Choroid plexus epithelial cell (primary cell): ENCODE results near the gene PCDHGA4.

ENCODE experiments used
- DNase-seq: peaks from one replicate; pipeline ENCODE4 v3.0.0-alpha.2; 2010; ENCODE audit warnings: low read depth
- H3K4me3 ChIP-seq: 2 replicates; pipeline ENCODE4 v1.5.1; 2011; ENCODE audit warnings: low read depth, mild to moderate bottlenecking, control low read depth, low read length, moderate library complexity
- TF ChIP-seq, protein P1 (sequence below): conservative IDR thresholded peaks from 2 replicates; pipeline ENCODE4 v1.5.1; 2011; ENCODE audit warnings: low read depth, mild to moderate bottlenecking, control low read depth, inconsistent platforms, low read length, moderate library complexity

The PCDHGA4 gene

DNA sequence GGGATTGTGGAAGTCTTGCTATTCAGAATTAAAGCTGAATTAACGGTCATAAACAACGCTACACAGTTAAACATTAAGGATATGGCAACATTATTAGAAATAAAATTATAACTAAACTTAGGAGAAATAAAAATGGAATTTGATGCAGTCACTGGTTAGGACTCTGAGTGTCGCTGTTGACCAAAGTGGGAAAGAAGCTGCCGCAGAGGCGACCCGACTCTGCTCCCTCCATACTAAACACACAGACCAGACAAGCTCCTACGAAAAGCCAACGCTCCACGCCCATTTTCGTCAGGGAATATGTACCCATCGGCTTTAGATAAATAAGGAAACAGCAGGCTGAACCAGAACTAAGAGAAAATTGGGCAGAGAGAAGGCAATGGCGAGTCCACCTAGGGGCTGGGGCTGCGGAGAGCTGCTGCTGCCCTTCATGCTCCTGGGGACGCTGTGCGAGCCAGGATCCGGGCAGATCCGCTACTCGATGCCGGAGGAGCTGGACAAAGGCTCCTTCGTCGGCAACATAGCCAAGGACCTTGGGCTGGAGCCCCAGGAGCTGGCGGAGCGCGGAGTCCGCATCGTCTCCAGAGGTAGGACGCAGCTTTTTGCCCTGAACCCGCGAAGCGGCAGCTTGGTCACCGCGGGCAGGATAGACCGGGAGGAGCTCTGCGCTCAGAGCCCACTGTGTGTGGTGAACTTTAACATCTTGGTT, 9.3 kb downstream of the PCDHGA4 start, which contains the start of gene PCDHGA5:
Gene PCDHGA5 (plus strand): TSS at position 211 of the 709 bp plus-strand sequence. CDS start 169 bp downstream, at position 380.
- no peak for DNase-seq
- H3K4me3 ChIP-seq, result no peak within 1 kb of the TSS
- TF ChIP-seq, protein P1, sequence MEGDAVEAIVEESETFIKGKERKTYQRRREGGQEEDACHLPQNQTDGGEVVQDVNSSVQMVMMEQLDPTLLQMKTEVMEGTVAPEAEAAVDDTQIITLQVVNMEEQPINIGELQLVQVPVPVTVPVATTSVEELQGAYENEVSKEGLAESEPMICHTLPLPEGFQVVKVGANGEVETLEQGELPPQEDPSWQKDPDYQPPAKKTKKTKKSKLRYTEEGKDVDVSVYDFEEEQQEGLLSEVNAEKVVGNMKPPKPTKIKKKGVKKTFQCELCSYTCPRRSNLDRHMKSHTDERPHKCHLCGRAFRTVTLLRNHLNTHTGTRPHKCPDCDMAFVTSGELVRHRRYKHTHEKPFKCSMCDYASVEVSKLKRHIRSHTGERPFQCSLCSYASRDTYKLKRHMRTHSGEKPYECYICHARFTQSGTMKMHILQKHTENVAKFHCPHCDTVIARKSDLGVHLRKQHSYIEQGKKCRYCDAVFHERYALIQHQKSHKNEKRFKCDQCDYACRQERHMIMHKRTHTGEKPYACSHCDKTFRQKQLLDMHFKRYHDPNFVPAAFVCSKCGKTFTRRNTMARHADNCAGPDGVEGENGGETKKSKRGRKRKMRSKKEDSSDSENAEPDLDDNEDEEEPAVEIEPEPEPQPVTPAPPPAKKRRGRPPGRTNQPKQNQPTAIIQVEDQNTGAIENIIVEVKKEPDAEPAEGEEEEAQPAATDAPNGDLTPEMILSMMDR, result peak; percentile 4

DNA sequence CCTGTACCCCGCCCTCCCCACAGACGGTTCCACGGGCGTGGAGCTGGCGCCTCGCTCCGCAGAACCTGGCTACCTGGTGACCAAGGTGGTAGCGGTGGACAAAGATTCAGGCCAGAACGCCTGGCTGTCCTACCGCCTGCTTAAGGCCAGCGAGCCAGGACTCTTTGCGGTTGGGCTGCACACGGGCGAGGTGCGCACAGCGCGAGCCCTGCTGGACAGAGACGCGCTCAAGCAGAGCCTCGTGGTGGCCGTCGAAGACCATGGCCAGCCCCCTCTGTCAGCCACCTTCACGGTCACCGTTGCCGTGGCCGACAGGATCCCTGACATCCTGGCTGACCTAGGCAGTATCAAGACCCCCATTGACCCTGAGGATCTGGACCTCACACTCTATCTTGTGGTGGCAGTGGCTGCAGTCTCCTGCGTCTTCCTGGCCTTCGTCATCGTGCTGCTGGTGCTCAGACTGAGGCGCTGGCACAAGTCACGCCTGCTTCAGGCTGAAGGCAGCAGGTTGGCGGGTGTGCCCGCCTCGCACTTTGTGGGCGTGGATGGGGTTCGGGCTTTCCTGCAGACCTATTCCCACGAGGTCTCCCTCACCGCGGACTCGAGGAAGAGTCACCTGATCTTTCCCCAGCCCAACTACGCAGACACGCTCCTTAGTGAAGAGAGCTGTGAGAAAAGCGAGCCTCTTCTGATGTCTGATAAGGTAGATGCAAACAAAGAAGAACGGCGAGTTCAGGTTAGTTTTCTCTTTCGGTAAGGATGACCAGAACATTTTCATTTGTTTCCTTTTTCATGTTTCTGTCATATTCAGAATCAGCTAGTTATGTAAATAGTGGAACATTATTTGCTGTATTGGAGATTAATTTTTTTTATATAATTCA, 11.4 kb downstream of the PCDHGA4 start:
- TF ChIP-seq, protein P1, result no peak
- no peak overlapping the region for H3K4me3 ChIP-seq
- DNase-seq, result no peak

DNA sequence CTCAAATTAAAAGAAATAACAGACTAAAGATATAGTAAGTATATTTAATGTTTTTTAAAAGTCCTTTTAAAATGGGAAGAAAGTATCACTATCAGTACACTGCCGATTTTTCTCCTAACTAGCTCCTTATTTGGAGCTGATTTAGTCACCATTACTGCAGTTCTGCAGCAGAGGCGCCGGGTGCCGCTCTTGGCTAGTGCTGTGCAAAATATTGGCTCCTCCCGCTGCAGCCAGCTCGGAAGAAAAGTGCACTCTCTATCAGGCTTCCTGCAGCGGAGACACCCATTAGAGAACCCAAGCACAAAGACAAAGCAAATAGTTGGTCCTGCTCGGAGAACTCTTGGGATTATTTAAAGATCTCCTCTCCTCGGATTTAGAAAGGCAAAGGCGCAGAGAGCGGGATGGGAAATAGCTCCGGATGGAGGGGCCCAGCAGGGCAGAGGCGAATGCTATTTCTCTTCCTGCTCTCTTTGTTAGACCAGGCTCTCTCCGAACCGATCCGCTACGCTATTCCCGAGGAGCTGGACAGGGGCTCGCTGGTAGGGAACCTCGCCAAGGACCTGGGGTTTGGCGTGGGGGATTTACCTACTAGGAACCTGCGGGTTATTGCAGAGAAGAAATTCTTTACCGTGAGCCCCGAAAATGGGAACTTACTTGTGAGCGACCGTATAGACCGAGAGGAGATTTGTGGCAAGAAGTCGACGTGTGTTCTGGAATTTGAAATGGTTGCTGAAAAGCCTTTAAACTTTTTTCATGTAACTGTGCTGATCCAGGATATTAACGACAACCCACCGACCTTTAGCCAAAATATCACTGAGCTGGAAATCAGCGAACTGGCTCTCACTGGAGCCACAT, 15.4 kb downstream of the PCDHGA4 start, which contains the start of gene PCDHGB3:
Gene PCDHGB3 (plus strand): TSS at position 249 of the 855 bp plus-strand sequence. CDS start 153 bp downstream, at position 402.
- peak; percentile 64 for DNase-seq
- peak within 1 kb of the TSS; percentile 37 for H3K4me3 ChIP-seq
- TF ChIP-seq, protein P1, result peak; percentile 59

DNA sequence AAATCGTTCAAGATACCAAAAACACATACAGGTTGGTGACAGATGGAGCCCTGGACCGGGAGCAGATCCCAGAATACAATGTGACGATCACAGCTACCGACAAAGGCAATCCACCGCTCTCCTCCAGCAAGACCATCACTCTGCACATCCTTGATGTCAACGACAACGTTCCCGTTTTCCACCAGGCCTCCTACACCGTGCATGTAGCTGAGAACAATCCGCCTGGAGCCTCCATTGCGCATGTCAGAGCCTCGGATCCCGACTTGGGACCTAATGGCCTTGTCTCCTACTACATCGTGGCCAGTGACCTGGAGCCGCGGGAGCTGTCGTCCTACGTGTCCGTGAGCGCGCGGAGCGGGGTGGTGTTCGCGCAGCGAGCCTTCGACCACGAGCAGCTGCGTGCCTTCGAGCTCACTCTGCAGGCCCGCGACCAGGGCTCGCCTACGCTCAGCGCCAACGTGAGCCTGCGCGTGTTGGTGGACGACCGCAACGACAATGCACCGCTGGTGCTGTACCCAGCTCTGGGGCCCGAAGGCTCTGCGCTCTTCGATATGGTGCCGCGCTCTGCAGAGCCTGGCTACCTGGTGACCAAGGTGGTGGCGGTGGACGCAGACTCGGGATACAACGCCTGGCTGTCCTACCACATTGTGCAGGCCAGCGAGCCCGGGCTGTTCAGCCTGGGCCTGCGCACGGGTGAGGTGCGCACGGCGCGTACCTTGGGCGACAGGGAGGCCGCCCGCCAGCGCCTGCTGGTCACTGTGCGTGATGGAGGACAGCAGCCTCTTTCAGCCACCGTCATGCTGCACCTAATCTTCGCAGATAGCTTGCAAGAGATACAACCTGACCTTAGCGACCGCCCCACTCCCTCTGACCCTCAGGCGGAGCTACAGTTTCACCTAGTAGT, 17.0 kb downstream of the PCDHGA4 start:
- TF ChIP-seq, protein P1, result no peak
- DNase-seq, result no peak

DNA sequence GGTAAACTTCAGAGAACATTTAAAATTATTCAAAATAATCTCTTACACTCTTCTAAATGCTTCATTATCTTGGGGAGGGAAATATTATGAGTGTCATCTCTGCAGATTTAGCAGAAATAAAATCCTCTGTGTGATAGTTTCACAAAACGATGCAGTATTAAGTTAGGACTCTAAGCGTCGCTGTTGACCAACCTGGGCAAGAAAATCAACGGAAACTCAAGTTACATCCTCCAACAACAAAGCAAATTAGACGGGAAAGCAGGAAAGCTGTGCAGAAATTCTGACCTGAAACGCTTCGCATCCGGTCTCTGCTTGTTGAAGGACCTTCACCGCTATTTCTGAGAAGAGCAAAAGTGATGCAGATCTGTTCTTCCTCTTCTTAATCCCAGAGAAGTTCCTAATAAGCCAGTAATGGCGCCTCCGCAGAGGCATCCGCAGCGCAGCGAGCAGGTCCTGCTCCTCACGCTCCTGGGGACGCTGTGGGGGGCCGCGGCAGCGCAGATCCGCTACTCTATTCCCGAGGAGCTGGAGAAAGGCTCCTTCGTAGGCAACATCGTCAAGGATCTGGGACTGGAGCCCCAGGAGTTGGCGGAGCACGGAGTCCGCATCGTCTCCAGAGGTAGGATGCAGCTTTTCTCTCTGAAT, 19.0 kb downstream of the PCDHGA4 start, which contains the start of gene PCDHGA6:
Gene PCDHGA6 (plus strand): TSS at position 219 of the 645 bp plus-strand sequence. CDS start 193 bp downstream, at position 412.
- DNase-seq, result peak; percentile 50
- H3K4me3 ChIP-seq, result peak within 1 kb of the TSS; percentile 32
- TF ChIP-seq, protein P1, result peak; percentile 58

More for the DNA sequence above, 17.0 kb downstream of the PCDHGA4 start:
- no peak overlapping the region for H3K4me3 ChIP-seq
